AG09309 (cell line): Measurements from ENCODE around the gene ZNF350.
"Not testable (repeated sequence)": the region's sequence is repeated elsewhere in the genome, so short reads cannot be mapped to it uniquely, and the experiment has no call there.

Experiments
- DNase-seq: peaks from one replicate; pipeline ENCODE4 v3.0.0-alpha.2; 2010; ENCODE audit warnings: low read depth
- H3K4me3 ChIP-seq: 2 replicates; pipeline ENCODE4 v1.5.1; 2011; ENCODE audit warnings: mild to moderate bottlenecking, low read depth, low read length, moderate library complexity; ENCODE audit not compliant: control insufficient read depth
- TF ChIP-seq, protein P1 (sequence below): IDR thresholded peaks from 2 replicates; pipeline ENCODE4 v1.5.1; 2011; ENCODE audit warnings: mild to moderate bottlenecking, low read depth, low read length, inconsistent platforms; ENCODE audit not compliant: insufficient read depth, control insufficient read depth; ENCODE audit errors: missing control alignments

ZNF350 gene

DNA sequence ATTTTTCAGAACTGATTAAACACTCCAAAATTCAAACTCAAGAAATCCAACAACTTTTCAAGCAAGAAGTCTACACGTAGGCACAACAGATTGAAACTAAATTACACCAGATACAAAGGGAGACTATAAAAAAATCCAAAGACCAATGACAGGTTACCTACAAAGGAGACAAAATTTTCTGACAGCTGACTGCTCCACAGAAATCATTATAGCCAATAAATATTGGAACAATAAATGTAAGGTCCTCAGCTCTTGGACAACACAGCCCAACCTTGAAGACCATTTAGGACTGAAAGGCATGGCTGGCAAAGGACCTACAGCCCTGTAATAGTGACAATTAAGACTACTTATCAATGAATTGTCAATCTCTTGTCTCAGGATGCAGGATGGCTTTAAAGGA, 15.9 kb downstream of the ZNF350 start:
- DNase-seq: no peak
- TF ChIP-seq, protein P1, sequence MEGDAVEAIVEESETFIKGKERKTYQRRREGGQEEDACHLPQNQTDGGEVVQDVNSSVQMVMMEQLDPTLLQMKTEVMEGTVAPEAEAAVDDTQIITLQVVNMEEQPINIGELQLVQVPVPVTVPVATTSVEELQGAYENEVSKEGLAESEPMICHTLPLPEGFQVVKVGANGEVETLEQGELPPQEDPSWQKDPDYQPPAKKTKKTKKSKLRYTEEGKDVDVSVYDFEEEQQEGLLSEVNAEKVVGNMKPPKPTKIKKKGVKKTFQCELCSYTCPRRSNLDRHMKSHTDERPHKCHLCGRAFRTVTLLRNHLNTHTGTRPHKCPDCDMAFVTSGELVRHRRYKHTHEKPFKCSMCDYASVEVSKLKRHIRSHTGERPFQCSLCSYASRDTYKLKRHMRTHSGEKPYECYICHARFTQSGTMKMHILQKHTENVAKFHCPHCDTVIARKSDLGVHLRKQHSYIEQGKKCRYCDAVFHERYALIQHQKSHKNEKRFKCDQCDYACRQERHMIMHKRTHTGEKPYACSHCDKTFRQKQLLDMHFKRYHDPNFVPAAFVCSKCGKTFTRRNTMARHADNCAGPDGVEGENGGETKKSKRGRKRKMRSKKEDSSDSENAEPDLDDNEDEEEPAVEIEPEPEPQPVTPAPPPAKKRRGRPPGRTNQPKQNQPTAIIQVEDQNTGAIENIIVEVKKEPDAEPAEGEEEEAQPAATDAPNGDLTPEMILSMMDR: no peak
- H3K4me3 ChIP-seq: no peak overlapping the region

DNA sequence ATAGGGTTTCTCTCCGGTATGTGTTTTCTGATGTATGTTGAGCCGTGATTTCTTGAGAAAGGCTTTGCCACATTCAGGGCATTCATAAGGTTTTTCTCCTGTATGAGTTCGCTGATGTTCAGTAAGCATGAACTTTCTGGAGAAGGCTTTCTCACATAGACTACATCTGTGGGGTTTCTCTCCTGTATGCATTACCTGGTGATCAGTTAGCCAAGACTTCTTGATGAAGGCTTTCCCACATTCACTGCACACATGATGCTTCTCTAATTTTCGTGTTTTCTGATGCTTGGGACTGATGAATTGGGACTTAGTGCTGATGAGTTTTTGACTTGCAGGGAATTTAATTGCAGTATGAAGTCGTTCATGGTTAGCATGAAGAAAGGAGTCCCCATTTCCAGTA, 21.1 kb downstream of the ZNF350 start:
- DNase-seq: no peak
- no peak overlapping the region for H3K4me3 ChIP-seq
- TF ChIP-seq, protein P1: no peak

DNA sequence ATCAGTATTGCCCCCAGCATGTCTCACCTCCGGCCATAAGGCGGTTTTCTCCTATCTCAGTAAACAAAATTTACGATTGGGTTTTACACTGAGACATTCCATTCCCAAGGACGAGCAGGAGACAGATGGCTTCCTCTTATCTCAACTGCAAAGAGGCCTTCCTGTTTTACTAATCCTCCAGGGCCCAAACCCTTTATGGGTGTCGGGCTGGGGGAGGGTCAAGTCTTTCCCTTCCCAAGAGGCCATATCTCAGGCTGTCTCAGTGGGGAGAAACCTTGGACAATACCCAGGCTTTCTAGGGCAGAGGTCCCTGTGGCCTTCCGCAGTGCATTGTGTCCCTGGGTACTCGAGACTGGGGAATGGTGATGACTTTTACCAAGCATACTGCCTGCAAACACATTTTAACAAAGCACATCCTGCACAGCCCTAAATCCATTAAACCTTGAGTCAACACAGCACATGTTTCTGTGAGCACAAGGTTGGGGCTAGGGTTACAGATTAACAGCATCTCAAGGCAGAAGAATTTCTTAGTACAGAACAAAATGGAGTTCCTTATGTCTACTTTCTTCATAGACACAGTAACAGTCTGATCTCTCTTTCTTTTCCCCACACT, 25.9 kb downstream of the ZNF350 start:
- H3K4me3 ChIP-seq, DNase-seq: not testable (repeated sequence)

DNA sequence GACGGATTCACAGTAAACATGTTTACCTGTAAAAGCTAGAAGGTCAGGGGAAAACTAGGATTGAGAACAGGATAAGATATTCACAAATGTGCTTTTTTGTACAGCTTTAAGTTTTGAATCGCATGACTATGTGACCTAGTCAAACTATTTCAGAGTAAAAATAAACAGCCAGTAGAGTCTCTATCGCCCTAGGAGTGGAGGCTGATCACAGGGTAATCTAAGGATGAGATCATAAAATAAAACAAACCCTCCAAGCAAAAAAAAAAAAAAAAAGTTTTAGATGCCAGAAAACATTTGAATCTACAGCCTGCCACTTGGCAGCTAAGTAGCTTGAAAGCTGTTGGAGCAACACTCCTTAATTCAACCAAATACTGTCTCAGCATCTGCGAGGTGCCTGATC, 26.8 kb downstream of the ZNF350 start:
- TF ChIP-seq, protein P1: no peak
- DNase-seq: no peak
- H3K4me3 ChIP-seq: no peak overlapping the region

DNA sequence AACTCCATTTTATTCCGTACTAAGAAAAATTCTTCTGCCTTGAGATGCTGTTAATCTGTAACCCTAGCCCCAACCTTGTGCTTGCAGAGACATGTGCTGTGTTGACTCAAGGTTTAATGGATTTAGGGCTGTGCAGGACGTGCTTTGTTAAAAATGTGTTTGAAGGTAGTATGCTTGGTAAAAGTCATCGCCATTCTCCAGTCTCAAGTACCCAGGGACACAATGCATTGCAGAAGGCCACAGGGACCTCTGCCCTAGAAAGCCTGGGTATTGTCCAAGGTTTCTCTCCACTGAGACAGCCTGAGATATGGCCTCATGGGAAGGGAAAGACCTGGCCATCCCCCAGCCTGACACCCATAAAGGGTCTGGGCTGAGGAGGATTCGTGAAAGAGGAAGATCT, 28.8 kb downstream of the ZNF350 start:
- DNase-seq, H3K4me3 ChIP-seq: not testable (repeated sequence)

DNA sequence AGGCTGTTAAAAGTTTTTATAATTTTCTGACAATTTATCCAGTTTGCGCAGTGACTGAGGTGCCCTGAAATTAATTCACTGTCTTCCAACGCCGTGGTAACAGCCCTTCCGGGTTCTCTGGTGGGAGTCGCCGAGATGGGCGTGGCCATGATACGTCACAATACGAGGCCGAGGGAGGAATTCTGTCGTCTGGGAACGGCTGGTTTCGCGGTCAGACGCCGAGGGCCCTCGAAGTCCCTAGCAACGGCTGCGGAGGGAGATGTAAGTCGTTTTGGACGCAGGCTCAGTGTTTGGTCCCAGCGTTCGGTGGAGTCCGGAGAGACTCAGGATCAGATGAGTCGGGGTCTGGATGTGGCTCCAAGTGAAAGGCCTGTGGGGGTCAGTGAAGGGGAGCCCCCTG, 37.7 kb downstream of the ZNF350 start:
- peak overlapping the region; percentile 44 for H3K4me3 ChIP-seq
- TF ChIP-seq, protein P1: no peak

DNA sequence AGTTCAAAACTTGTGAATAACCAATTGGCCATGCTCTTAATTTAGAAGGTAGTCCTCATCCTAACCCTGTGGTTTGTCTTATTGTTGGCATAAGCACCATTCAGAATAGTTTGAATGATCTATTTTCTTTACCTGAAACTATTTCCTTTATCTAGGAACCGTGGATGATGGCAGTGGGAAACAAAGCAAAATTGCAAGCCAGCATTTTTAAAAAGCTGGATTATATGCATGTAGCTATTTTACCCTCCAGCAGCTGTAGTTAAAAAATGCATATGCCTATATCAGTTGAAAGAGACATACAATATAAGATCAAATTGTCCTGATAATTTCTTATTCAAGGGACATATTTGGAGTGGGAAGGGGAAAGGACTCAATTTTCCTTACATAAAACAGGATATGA, 40.0 kb downstream of the ZNF350 start:
- no peak for DNase-seq
- H3K4me3 ChIP-seq: no peak overlapping the region
- TF ChIP-seq, protein P1: no peak

More for the DNA sequence above, 37.7 kb downstream of the ZNF350 start:
- no peak for DNase-seq
